Measurements from ENCODE around the gene IFNB1.
A peak's percentile ranks its signal among the peaks of the same experiment; 100 is the strongest.

IFNB1 gene

DNA sequence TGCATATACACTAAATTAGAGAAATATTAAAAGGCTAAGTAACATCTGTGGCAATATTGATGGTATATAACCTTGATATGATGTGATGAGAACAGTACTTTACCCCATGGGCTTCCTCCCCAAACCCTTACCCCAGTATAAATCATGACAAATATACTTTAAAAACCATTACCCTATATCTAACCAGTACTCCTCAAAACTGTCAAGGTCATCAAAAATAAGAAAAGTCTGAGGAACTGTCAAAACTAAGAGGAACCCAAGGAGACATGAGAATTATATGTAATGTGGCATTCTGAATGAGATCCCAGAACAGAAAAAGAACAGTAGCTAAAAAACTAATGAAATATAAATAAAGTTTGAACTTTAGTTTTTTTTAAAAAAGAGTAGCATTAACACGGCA, 7.3 kb upstream of the IFNB1 start:
- Histone ChIP-seq H3K4me3 (ENCODE audit: control insufficient read depth in 1 of 7, extremely low read depth in 1 of 7, insufficient read depth in 4 of 7, low read depth in 2 of 7, low read length in 6 of 7) (no peak overlapping the region), H3K36me3 (ENCODE audit: control insufficient read depth in 4 of 4, insufficient read depth in 4 of 4, low read length in 3 of 4) (no peaks in the 10 kb centered on the region), H3K27me3 (replicated peaks in 2 of 5; ENCODE audit: control insufficient read depth in 4 of 5, insufficient read depth in 5 of 5, low read length in 4 of 5) (no peaks in the 10 kb centered on the region), H3K4me1 (ENCODE audit: control extremely low read depth in 1 of 4, control insufficient read depth in 4 of 4, insufficient read depth in 4 of 4, low read length in 3 of 4) (peaks cover 16 to 28% (median 18%) of the 10 kb centered on the region in 4 experiments), H3K27ac (ENCODE audit: insufficient read depth in 1 of 2, low read depth in 1 of 2, low read length in 2 of 2, poor library complexity in 1 of 2, severe bottlenecking in 2 of 2) (no peak overlapping the region), H3K9me3 (ENCODE audit: control extremely low read depth in 1 of 5, control insufficient read depth in 4 of 5, insufficient read depth in 2 of 5, low read depth in 1 of 5, low read length in 4 of 5) (peaks cover 6 to 14% (median 8%) of the 10 kb centered on the region in 5 experiments)
- ChIA-PET CTCF (no interaction called here), POLR2A (no interaction called here)
- no CpG with 5 or more reads among the region's 1 CpG for WGBS (ENCODE audit: insufficient coverage)
- no peak for DNase-seq

DNA sequence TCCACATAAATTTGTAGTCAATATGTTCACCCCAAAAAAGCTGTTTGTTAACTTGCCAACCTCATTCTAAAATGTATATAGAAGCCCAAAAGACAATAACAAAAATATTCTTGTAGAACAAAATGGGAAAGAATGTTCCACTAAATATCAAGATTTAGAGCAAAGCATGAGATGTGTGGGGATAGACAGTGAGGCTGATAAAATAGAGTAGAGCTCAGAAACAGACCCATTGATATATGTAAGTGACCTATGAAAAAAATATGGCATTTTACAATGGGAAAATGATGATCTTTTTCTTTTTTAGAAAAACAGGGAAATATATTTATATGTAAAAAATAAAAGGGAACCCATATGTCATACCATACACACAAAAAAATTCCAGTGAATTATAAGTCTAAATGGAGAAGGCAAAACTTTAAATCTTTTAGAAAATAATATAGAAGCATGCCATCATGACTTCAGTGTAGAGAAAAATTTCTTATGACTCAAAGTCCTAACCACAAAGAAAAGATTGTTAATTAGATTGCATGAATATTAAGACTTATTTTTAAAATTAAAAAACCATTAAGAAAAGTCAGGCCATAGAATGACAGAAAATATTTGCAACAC, 6.6 kb upstream of the IFNB1 start:
- CTCF ChIA-PET = no interaction called here
- no peak for DNase-seq
- no peak overlapping the region for H3K4me3 ChIP-seq (ENCODE audit: control insufficient read depth in 1 of 7, extremely low read depth in 1 of 7, insufficient read depth in 4 of 7, low read depth in 2 of 7, low read length in 6 of 7)
- no peaks in the 10 kb centered on the region for H3K36me3 ChIP-seq (ENCODE audit: control insufficient read depth in 4 of 4, insufficient read depth in 4 of 4, low read length in 3 of 4)
- no peak overlapping the region for H3K27ac ChIP-seq (ENCODE audit: insufficient read depth in 1 of 2, low read depth in 1 of 2, low read length in 2 of 2, poor library complexity in 1 of 2, severe bottlenecking in 2 of 2)
- H3K4me1 ChIP-seq (ENCODE audit: control extremely low read depth in 1 of 4, control insufficient read depth in 4 of 4, insufficient read depth in 4 of 4, low read length in 3 of 4) = peaks cover 16 to 28% (median 18%) of the 10 kb centered on the region in 4 experiments
- H3K27me3 ChIP-seq (replicated peaks in 2 of 5; ENCODE audit: control insufficient read depth in 4 of 5, insufficient read depth in 5 of 5, low read length in 4 of 5) = no peaks in the 10 kb centered on the region
- POLR2A ChIA-PET = no interaction called here
- peaks cover 6 to 14% (median 8%) of the 10 kb centered on the region in 5 experiments for H3K9me3 ChIP-seq (ENCODE audit: control extremely low read depth in 1 of 5, control insufficient read depth in 4 of 5, insufficient read depth in 2 of 5, low read depth in 1 of 5, low read length in 4 of 5)

DNA sequence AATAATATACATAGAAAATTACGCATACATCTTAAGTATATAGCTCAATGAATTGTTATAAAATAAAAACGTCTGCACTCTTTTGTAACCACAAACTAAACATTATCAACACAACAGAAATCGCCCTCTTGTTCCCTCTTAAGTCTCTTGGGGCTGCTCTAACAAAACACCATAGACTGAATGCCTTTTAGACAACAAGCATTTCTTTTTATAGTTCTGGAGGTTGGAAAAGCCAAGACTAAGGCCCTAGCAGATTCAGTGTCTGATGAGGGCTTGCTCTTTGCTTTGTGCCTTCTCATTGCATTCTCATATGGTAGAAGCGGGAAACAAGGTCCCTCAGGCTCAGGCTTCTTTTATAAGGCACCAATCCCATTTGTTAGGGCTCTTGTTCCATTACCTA, 4.9 kb upstream of the IFNB1 start:
- Histone ChIP-seq H3K9me3 (ENCODE audit: control extremely low read depth in 1 of 5, control insufficient read depth in 4 of 5, insufficient read depth in 2 of 5, low read depth in 1 of 5, low read length in 4 of 5) (peaks cover 6 to 12% (median 8%) of the 10 kb centered on the region in 5 experiments), H3K27me3 (replicated peaks in 2 of 5; ENCODE audit: control insufficient read depth in 4 of 5, insufficient read depth in 5 of 5, low read length in 4 of 5) (no peaks in the 10 kb centered on the region), H3K36me3 (ENCODE audit: control insufficient read depth in 4 of 4, insufficient read depth in 4 of 4, low read length in 3 of 4) (no peaks in the 10 kb centered on the region), H3K4me1 (ENCODE audit: control extremely low read depth in 1 of 4, control insufficient read depth in 4 of 4, insufficient read depth in 4 of 4, low read length in 3 of 4) (peaks cover 16 to 28% (median 18%) of the 10 kb centered on the region in 4 experiments), H3K27ac (ENCODE audit: insufficient read depth in 1 of 2, low read depth in 1 of 2, low read length in 2 of 2, poor library complexity in 1 of 2, severe bottlenecking in 2 of 2) (no peak overlapping the region), H3K4me3 (ENCODE audit: control insufficient read depth in 1 of 7, extremely low read depth in 1 of 7, insufficient read depth in 4 of 7, low read depth in 2 of 7, low read length in 6 of 7) (peak overlapping the region in 1 of 7 experiments; percentile 20)
- CTCF ChIA-PET = no interaction called here
- POLR2A ChIA-PET = no interaction called here
- DNase-seq = no peak
- WGBS (ENCODE audit: insufficient coverage) = 50% methylated on average over 2 of the region's 4 CpGs

DNA sequence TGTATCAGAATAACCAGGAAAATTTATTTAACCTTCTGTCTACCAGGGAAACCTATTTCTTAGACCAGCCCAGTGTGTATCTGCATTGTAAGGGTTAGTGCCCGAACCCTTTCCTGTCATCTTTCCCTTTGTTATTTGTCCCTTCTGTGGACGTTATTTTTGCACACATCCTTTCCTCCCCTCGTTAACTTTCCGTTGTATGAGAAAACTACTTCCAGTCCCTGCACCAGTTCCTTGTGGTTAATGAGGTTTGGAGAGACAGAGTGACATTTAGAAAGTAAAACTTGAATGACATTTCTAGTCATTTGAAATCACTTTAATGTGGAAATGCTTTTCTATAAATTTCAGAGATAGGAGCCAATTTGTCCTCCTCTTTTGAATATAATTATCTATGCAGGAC, 4.3 kb upstream of the IFNB1 start:
- H3K27ac ChIP-seq (ENCODE audit: insufficient read depth in 1 of 2, low read depth in 1 of 2, low read length in 2 of 2, poor library complexity in 1 of 2, severe bottlenecking in 2 of 2) = peak overlapping the region in 1 of 2 experiments; percentile 46
- no peaks in the 10 kb centered on the region for H3K27me3 ChIP-seq (replicated peaks in 2 of 5; ENCODE audit: control insufficient read depth in 4 of 5, insufficient read depth in 5 of 5, low read length in 4 of 5)
- DNase-seq = peak in 2 of 3 donors; percentile 76 to 84
- H3K4me3 ChIP-seq (ENCODE audit: control insufficient read depth in 1 of 7, extremely low read depth in 1 of 7, insufficient read depth in 4 of 7, low read depth in 2 of 7, low read length in 6 of 7) = peak overlapping the region in 6 of 7 experiments; percentile 17 to 70 (median 39)
- no peaks in the 10 kb centered on the region for H3K36me3 ChIP-seq (ENCODE audit: control insufficient read depth in 4 of 4, insufficient read depth in 4 of 4, low read length in 3 of 4)
- H3K4me1 ChIP-seq (ENCODE audit: control extremely low read depth in 1 of 4, control insufficient read depth in 4 of 4, insufficient read depth in 4 of 4, low read length in 3 of 4) = peaks cover 16 to 28% (median 18%) of the 10 kb centered on the region in 4 experiments
- peaks cover 0 to 6% (median 6%) of the 10 kb centered on the region in 5 experiments for H3K9me3 ChIP-seq (ENCODE audit: control extremely low read depth in 1 of 5, control insufficient read depth in 4 of 5, insufficient read depth in 2 of 5, low read depth in 1 of 5, low read length in 4 of 5)
- ChIA-PET POLR2A (interaction anchor here (0.7 kb wide), 1 partner anchor 34 kb away, joined by 3 read pairs; no protein-coding TSS in a partner anchor), CTCF (interaction anchor here (0.9 to 1.4 kb wide), 5 partner anchors 13 to 728 kb away, joined by 3 to 8 read pairs (median 3); no protein-coding TSS in a partner anchor)
- WGBS (ENCODE audit: insufficient coverage) = 0% methylated on average over 2 of the region's 4 CpGs

DNA sequence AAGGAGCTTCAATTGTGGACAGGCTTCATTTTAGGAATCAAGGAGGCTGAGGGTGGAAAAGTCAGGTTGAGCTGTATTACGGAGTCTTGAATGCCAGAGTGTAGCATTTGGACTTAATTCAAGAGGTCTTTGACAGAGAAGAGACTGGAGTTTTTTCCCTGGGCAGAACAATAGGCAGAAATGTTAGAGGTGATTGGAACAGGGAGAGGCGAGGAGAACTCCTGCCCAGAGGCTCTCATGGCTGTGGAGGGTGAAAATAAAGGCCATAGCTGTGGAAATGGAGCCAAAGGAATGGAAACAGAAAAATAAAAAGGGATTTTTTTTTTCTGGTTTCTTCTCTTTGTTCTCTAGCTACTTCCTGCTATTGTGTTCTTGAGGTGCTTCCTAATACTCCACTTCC, 3.7 kb upstream of the IFNB1 start:
- no peak for DNase-seq
- no peaks in the 10 kb centered on the region for H3K27me3 ChIP-seq (replicated peaks in 2 of 5; ENCODE audit: control insufficient read depth in 4 of 5, insufficient read depth in 5 of 5, low read length in 4 of 5)
- peak overlapping the region; percentile 21 to 46 for H3K27ac ChIP-seq (ENCODE audit: insufficient read depth in 1 of 2, low read depth in 1 of 2, low read length in 2 of 2, poor library complexity in 1 of 2, severe bottlenecking in 2 of 2)
- H3K36me3 ChIP-seq (ENCODE audit: control insufficient read depth in 4 of 4, insufficient read depth in 4 of 4, low read length in 3 of 4) = no peaks in the 10 kb centered on the region
- peak overlapping the region in 3 of 7 experiments; percentile 20 to 70 (median 66) for H3K4me3 ChIP-seq (ENCODE audit: control insufficient read depth in 1 of 7, extremely low read depth in 1 of 7, insufficient read depth in 4 of 7, low read depth in 2 of 7, low read length in 6 of 7)
- peaks cover 16 to 28% (median 18%) of the 10 kb centered on the region in 4 experiments for H3K4me1 ChIP-seq (ENCODE audit: control extremely low read depth in 1 of 4, control insufficient read depth in 4 of 4, insufficient read depth in 4 of 4, low read length in 3 of 4)
- peaks cover 0 to 6% (median 2%) of the 10 kb centered on the region in 5 experiments for H3K9me3 ChIP-seq (ENCODE audit: control extremely low read depth in 1 of 5, control insufficient read depth in 4 of 5, insufficient read depth in 2 of 5, low read depth in 1 of 5, low read length in 4 of 5)
- CTCF ChIA-PET = interaction anchor here (0.9 to 1.4 kb wide), 5 partner anchors 12 to 727 kb away, joined by 3 to 8 read pairs (median 3); no protein-coding TSS in a partner anchor
- POLR2A ChIA-PET = interaction anchor here (0.7 kb wide), 1 partner anchor 34 kb away, joined by 3 read pairs; no protein-coding TSS in a partner anchor
- 100% methylated on average over 2 of the region's 2 CpGs for WGBS (ENCODE audit: insufficient coverage)

DNA sequence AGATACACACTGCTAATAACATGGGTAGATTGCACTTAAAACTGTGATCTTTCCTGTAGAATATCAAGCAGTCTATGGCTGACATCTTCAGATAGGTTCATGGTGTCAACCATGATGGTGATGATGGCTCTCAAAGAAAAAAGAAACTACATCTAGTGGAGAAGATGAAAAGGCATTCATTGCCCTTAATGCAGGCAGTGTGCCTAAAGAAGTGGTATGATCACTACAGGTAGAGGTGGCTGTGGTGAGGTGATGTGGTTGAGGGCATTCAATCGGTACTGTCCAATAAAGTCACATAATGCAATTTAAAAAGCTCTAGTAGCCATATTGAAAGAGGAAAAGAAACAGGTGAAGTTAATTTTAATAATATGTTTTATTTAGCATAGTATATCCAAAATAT, 3.1 kb upstream of the IFNB1 start:
- H3K36me3 ChIP-seq (ENCODE audit: control insufficient read depth in 4 of 4, insufficient read depth in 4 of 4, low read length in 3 of 4) = no peaks in the 10 kb centered on the region
- WGBS (ENCODE audit: insufficient coverage) = no CpG with 5 or more reads among the region's 1 CpG
- H3K4me3 ChIP-seq (ENCODE audit: control insufficient read depth in 1 of 7, extremely low read depth in 1 of 7, insufficient read depth in 4 of 7, low read depth in 2 of 7, low read length in 6 of 7) = no peak overlapping the region
- H3K27ac ChIP-seq (ENCODE audit: insufficient read depth in 1 of 2, low read depth in 1 of 2, low read length in 2 of 2, poor library complexity in 1 of 2, severe bottlenecking in 2 of 2) = no peak overlapping the region
- ChIA-PET POLR2A (no interaction called here), CTCF (interaction anchor here (1.1 to 1.4 kb wide), 3 partner anchors 12 to 30 kb away, joined by 3 to 8 read pairs (median 3); no protein-coding TSS in a partner anchor)
- H3K27me3 ChIP-seq (replicated peaks in 2 of 5; ENCODE audit: control insufficient read depth in 4 of 5, insufficient read depth in 5 of 5, low read length in 4 of 5) = no peaks in the 10 kb centered on the region
- peaks cover 16 to 28% (median 18%) of the 10 kb centered on the region in 4 experiments for H3K4me1 ChIP-seq (ENCODE audit: control extremely low read depth in 1 of 4, control insufficient read depth in 4 of 4, insufficient read depth in 4 of 4, low read length in 3 of 4)
- peaks cover 0 to 6% (median 2%) of the 10 kb centered on the region in 5 experiments for H3K9me3 ChIP-seq (ENCODE audit: control extremely low read depth in 1 of 5, control insufficient read depth in 4 of 5, insufficient read depth in 2 of 5, low read depth in 1 of 5, low read length in 4 of 5)
- DNase-seq = no peak

DNA sequence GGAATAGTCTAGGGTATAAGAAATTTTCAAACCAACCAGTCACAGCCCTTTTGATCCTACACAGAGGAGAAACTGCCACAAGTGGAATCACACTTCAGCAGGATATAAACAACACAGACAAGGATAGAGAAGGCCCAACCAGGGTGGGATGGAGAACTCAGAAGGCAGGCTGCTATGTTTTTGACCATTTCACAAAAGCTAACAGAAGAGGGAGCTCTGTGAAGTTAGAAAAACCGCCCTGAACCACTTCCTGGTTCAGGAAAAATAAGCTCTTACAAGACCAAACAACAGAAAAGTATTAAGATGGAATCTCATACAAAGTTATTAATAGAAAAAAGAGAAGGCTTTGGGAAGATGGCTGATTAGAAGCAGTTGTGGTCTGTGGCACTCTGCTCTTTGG, 960 bp upstream of the IFNB1 start:
- H3K27ac ChIP-seq (ENCODE audit: insufficient read depth in 1 of 2, low read depth in 1 of 2, low read length in 2 of 2, poor library complexity in 1 of 2, severe bottlenecking in 2 of 2) = no peak overlapping the region
- no CpG with 5 or more reads among the region's 1 CpG for WGBS (ENCODE audit: insufficient coverage)
- ChIA-PET POLR2A (no interaction called here), CTCF (interaction anchor here (1.0 to 5.5 kb wide), 3 partner anchors 9 to 33 kb away, joined by 5 to 35 read pairs (median 7); no protein-coding TSS in a partner anchor)
- DNase-seq = no peak
- H3K9me3 ChIP-seq (ENCODE audit: control extremely low read depth in 1 of 5, control insufficient read depth in 4 of 5, insufficient read depth in 2 of 5, low read depth in 1 of 5, low read length in 4 of 5) = peaks cover 0 to 2% (median 0%) of the 10 kb centered on the region in 5 experiments
- peaks cover 16 to 28% (median 18%) of the 10 kb centered on the region in 4 experiments for H3K4me1 ChIP-seq (ENCODE audit: control extremely low read depth in 1 of 4, control insufficient read depth in 4 of 4, insufficient read depth in 4 of 4, low read length in 3 of 4)
- H3K27me3 ChIP-seq (replicated peaks in 2 of 5; ENCODE audit: control insufficient read depth in 4 of 5, insufficient read depth in 5 of 5, low read length in 4 of 5) = no peaks in the 10 kb centered on the region
- no peaks in the 10 kb centered on the region for H3K36me3 ChIP-seq (ENCODE audit: control insufficient read depth in 4 of 4, insufficient read depth in 4 of 4, low read length in 3 of 4)
- no peak overlapping the region for H3K4me3 ChIP-seq (ENCODE audit: control insufficient read depth in 1 of 7, extremely low read depth in 1 of 7, insufficient read depth in 4 of 7, low read depth in 2 of 7, low read length in 6 of 7)

All from common myeloid progenitor, CD34-positive (primary cell).